Measurements from ENCODE around the gene EIF2S3B.

- TF ChIP-seq CTCF (IDR thresholded peaks at IDR 0.05), result no peak
- no peak for TF ChIP-seq POLR2A (IDR thresholded peaks at IDR 0.05)
Observed at GRCh38 chr12:10512798-10513197, 7.1 kb downstream of the EIF2S3B start.

All from suprapubic skin (tissue), 3 donors.